Measurements from ENCODE around the gene ARHGAP22.
"Not testable (repeated sequence)": the region's sequence is repeated elsewhere in the genome, so short reads cannot be mapped to it uniquely, and the experiment has no call there.

DNA sequence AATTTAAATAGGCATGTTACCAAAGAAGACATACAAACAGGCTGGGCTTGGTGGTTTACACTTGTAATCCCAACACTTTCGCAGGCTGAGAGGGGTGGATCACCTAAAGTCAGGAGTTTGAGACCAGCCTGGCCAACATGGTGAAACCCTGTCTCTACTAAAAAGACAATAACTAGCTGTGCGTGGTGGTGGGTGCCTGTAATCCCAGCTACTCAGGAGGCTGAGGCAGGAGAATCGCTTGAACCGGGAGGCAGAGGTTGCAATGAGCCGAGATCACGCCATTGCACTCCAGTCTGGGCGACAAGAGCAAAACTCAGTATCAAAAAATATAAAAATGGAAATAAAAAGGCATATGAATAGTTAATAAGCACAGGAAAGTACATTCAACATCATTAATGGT, 42.2 kb upstream of the ARHGAP22 start:
- TF ChIP-seq, protein P1, sequence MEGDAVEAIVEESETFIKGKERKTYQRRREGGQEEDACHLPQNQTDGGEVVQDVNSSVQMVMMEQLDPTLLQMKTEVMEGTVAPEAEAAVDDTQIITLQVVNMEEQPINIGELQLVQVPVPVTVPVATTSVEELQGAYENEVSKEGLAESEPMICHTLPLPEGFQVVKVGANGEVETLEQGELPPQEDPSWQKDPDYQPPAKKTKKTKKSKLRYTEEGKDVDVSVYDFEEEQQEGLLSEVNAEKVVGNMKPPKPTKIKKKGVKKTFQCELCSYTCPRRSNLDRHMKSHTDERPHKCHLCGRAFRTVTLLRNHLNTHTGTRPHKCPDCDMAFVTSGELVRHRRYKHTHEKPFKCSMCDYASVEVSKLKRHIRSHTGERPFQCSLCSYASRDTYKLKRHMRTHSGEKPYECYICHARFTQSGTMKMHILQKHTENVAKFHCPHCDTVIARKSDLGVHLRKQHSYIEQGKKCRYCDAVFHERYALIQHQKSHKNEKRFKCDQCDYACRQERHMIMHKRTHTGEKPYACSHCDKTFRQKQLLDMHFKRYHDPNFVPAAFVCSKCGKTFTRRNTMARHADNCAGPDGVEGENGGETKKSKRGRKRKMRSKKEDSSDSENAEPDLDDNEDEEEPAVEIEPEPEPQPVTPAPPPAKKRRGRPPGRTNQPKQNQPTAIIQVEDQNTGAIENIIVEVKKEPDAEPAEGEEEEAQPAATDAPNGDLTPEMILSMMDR (IDR thresholded peaks at IDR 0.05) = not testable (repeated sequence)
- TF ChIP-seq POLR2A (IDR thresholded peaks at IDR 0.05) = not testable (repeated sequence)
